NCI-H146 treated with DMSO at 0.1 percent for 48 hours (cell line): Measurements from ENCODE around the gene OR6N2.

Source experiments
- DNase-seq: peaks from one replicate; lab custom pipeline; 2025; ENCODE audit not compliant: unreplicated experiment; lab: John Stamatoyannopoulos, UW

The OR6N2 gene

DNA sequence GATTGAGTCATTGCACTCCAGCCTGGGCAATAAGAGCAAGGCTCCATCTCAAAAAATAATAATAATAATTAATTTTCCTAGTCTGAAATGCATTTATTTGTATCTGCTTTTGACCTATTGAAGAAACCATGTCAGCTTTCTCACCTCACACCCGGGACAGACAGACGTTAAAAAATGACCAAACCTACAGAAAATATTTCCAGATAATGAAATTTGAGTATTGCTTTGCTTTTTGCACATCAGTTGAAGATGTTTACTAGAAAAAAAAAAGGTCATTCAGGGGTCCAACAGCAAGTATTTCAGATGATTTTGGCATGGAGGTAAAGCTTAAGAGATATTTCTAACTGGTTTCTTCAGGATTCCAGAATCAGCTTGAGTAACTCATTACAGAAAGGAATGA is 26.6 kb downstream of the OR6N2 start, which contains the start of gene OR6K6:
TSS of gene OR6K6 (plus strand) at position 301 of the 400 bp plus-strand sequence. CDS start 168 bp downstream, outside the sequence.
- no peak for DNase-seq

DNA sequence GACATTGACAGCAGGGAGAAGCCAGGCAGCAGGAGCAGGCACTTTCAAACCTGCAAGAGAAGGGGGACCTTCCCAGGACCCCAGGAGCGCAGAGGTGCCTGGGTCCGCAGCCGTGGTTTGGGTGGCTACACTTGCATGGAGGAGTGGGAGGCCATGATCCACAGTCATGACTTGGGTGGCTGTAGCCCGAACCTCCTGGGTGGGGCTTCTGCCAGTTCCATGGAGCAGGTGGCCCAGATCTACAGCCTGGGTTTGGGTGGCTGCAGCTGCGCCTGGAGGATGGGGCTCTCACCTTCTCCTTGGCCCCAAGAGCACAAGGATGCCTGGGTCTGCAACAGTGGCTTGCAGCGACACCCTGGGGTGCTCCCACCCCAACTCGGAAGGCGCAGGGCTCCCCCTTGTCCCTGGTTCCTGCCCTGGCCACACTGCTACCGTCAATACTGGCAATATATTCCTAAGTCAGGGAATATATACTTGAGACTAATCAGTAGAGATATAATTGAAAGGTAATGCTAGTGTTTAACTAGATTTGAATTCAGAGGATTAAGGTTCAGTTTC is 28.8 kb downstream of the OR6N2 start:
- no peak for DNase-seq

DNA sequence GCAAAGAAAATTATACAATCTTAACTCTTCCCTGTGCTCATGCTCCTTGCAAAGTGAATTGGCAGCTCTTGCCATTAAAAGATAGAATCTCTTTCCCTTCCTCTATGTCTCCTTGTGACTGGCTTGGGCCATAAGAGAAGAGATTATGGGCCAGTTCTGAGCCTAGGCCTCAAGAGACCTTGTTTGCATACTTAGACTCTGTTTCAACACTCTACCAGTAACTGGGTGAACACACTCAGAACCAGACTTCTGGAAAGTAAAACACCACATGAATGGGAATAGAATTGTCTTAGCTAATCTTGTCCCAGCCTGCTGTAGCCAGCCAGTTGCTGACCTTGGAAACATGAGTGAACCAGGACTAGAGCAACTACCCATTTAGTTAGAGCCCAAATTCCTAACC is 45.2 kb downstream of the OR6N2 start:
- DNase-seq = no peak

DNA sequence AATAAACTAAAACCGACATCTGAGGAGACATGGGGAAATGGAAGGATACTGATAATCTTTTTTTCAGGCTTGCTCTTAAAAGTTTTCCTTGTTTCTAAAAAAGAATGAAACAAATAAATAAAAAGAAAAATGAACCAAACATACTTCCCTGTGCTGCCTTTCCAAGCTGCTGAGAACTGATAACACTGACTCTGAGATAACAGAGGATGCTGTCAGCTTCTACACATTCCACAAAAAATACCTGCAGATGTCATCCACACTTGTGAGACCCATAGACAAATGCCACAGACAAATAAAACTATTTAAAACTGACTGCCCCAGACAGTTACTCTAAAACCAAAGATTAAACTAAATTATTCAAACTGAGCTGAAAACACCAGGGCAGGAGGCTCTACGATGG is 48.5 kb downstream of the OR6N2 start:
- no peak for DNase-seq

DNA sequence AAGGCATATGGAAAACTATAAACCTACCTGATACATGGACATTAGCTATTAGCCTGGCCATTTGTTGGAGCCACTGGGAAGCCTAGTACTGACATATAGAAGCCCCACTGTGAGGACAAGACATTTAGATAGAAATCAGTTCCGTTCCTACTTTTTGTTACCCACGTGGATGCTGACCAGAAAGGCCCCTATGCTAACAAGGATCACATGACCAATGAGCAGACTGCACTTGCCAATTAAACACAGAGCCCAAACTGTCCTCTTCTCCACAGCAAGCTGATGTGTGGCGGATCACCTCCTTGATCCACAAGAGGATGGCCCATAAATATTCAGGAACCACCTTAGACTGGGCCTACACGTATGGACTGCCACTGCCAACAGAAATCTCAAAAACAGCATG is 49.3 kb downstream of the OR6N2 start:
- DNase-seq = no peak

DNA sequence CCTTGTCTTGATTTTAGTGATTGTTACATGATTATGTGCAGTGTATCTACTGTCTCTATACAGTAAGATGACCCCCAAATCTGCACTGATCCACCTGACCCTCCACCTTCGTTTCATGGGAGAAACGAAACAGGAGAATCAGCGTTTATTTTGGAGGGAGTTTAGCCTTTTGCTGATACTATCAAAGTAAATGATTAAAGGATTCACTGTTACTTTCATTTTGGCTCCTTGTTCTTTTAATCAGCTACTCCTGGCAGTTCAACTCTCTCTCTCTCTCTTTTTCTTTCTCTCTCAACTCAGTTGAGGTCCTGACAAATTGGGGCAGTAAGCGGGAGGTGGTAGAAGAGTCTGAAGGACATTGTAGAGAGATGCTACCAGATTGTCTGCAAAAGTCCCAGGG is 50.6 kb downstream of the OR6N2 start:
- no peak for DNase-seq

DNA sequence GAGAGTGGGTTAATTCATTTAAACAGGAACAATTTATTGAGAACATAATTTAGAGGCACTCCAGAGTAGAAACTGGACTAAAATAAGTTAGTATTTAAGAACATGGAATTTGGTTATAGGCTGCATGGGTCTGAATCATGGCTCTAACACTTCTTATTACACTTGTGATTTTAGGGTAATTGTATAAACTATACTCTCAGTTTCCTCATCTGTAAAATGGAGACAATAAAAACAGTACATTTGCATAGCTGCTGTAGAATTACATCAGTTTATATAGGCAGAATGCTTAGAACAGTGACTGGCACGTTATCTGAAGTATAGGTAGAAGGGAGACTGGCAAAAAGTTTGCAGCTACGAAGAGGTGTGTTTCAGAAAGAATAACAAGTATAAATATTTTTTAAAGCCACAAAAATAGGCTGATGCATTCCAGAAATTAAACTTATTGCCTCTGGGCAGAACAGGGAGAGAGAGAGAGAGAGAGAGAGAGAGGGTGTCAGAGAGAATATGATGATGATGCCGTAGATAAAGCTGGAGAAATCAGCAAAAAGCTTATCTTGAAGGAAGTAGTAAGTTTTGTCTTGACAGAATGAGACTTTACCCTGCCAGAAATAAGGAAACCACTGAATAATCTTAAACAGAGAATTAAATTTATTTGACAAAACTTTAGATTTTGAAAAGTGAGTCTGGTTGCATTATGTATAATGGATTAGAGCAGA is 52.3 kb downstream of the OR6N2 start:
- no peak for DNase-seq

DNA sequence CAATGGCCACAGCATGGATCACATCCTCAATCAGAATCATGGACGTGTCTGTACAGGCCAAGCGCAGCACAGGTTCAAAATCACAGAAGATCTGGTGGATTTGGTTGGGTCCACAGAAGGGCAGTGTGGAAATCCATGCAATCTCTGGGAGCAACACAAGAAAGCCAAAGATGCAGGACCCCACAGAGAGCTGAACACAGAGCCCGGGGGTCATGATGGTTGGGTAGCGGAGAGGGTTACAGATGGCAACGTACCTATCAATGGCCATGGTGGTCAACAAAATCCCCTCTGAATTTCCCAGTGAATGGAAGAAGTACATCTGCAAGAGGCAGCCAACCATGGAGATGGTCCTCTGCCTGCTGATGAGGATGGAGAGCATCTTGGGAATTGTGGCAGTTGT is 56.6 kb downstream of the OR6N2 start:
- DNase-seq = no peak
